Measurements from ENCODE around the gene PRR7. TPM values are rescaled to one million over a fixed set of nuclear protein-coding genes. Genes with fewer than 3 reads are reported as not detected.
A peak's percentile ranks its signal among the peaks of the same experiment; 100 is the strongest.

The PRR7 gene
- total RNA-seq, 4 donors from 2014 or later: 5.1 to 11.2 (median 7.5) TPM

DNA sequence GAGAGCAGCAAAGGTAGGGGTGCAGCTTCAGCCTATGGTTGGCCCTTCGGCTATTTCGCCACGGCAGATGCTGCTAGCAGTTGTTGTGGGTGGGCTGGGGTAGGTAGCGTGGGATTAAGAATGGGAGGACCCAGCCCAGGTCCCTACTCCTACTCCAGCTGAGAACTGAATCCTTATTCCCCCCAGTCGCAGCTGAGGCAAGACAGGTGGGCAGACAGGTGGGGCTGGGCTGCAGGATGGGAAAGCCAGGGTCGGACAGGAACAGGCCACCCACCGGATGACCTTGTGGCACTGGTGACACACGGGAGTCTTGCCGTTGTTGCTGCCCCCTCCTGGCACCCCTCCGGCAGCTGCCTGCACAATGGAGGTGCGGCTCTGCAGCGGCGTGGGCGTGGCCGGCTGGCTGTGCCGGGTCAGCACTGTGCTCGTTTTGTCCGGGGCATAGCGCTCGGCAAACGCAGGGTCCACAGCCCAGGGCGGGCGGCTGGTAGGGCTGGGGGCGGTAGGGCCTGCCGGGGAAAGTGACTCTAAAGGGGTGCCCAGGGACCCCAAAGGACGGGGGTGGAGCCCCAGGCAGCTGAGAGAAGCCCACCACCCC is 42.6 kb downstream of the PRR7 start:
- no peak overlapping the region for H3K4me3 ChIP-seq
- DNase-seq (ENCODE audit: low spot score in 2 of 2): no peak
- 56 to 61% methylated on average over 15 to 25 of the region's 26 CpGs for WGBS, 2 donors
- H3K9me3 ChIP-seq: no peaks in the 10 kb centered on the region
- TF ChIP-seq POLR2A (IDR thresholded peaks at IDR 0.05) (no peak), EP300 (IDR thresholded peaks at IDR 0.05) (no peak)
- TF ChIP-seq, protein P1, sequence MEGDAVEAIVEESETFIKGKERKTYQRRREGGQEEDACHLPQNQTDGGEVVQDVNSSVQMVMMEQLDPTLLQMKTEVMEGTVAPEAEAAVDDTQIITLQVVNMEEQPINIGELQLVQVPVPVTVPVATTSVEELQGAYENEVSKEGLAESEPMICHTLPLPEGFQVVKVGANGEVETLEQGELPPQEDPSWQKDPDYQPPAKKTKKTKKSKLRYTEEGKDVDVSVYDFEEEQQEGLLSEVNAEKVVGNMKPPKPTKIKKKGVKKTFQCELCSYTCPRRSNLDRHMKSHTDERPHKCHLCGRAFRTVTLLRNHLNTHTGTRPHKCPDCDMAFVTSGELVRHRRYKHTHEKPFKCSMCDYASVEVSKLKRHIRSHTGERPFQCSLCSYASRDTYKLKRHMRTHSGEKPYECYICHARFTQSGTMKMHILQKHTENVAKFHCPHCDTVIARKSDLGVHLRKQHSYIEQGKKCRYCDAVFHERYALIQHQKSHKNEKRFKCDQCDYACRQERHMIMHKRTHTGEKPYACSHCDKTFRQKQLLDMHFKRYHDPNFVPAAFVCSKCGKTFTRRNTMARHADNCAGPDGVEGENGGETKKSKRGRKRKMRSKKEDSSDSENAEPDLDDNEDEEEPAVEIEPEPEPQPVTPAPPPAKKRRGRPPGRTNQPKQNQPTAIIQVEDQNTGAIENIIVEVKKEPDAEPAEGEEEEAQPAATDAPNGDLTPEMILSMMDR (IDR thresholded peaks at IDR 0.05): peak in 1 of 5 experiments; percentile 7
- no peaks in the 10 kb centered on the region for H3K27me3 ChIP-seq
- peaks cover 0 to 66% (median 13%) of the 10 kb centered on the region in 4 donors for H3K4me1 ChIP-seq
- H3K36me3 ChIP-seq: peaks cover 0 to 81% (median 0%) of the 10 kb centered on the region in 3 donors
- H3K27ac ChIP-seq: peak overlapping the region in 3 of 4 donors; percentile 10 to 93 (median 65)

DNA sequence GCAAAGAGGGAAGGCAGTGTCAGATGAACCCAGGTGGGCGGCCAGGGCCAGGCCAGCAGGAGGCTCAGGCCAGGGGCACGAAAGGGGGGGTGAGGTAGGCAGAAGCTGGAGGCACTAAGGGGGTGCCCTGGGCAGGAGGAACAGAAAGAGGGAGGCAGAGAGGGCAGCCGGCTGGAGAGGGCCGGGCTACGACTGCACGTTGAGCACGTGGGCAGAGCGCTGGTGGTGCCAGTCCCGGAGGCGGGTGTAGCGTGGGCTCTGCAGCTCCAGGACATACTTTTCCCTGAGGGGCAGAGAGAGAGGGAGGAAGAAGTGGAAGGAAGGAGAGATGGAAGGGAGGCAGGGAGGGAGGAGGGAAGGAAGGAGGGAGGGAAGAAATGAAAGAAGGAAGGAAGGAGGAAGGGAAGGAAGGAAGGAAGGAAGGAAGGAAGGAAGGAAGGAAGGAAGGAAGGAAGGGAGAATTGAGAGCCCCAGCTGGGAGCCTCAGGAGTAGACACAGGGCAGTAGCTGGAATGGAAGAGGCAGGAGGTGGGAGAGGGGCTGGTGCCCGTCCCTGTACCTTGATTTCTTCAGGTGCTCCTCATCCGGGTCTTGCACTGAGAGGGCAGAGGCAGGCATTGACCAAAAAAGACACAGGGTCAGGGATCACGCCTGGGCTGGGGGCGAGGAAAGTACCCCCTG is 43.8 kb downstream of the PRR7 start:
- Histone ChIP-seq H3K9me3 (no peaks in the 10 kb centered on the region), H3K4me1 (peaks cover 0 to 66% (median 25%) of the 10 kb centered on the region in 4 donors), H3K4me3 (no peak overlapping the region), H3K36me3 (peaks cover 0 to 69% (median 0%) of the 10 kb centered on the region in 3 donors), H3K27ac (peak overlapping the region in 2 of 4 donors; percentile 65 to 93), H3K27me3 (no peaks in the 10 kb centered on the region)
- 60 to 77% methylated on average over 15 of the region's 15 CpGs for WGBS, 2 donors
- TF ChIP-seq POLR2A (IDR thresholded peaks at IDR 0.05): no peak
- TF ChIP-seq, protein P1 (IDR thresholded peaks at IDR 0.05): no peak
- TF ChIP-seq EP300 (IDR thresholded peaks at IDR 0.05): no peak
- DNase-seq (ENCODE audit: low spot score in 2 of 2): no peak

DNA sequence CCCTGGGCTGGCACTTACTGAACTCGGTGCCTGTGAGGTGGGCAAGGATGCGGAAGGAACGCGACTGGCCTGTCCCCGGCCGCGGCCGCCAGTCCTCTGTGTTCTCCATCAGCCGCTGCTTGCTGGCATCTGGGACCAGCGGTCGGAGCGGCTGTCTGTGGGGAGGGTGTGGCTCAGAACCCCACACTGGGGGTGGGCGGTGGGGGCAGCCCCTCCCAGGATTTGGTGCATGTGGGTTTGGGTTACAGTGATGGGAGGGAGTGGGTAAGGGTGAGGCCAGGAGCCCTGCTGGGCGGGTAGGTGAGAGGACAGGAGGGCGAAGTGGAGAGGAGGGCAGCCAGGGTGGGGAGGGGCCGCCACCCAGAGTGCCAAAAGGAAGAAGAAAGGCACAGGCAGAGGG is 44.4 kb downstream of the PRR7 start:
- Histone ChIP-seq H3K9me3 (no peaks in the 10 kb centered on the region), H3K36me3 (peaks cover 0 to 64% (median 0%) of the 10 kb centered on the region in 3 donors), H3K27ac (peak overlapping the region in 3 of 4 donors; percentile 34 to 93 (median 65)), H3K4me1 (peaks cover 0 to 71% (median 30%) of the 10 kb centered on the region in 4 donors), H3K27me3 (no peaks in the 10 kb centered on the region), H3K4me3 (no peak overlapping the region)
- DNase-seq (ENCODE audit: low spot score in 2 of 2): no peak
- 85 to 89% methylated on average over 16 of the region's 16 CpGs for WGBS, 2 donors
- no peak for TF ChIP-seq POLR2A (IDR thresholded peaks at IDR 0.05)
- no peak for TF ChIP-seq EP300 (IDR thresholded peaks at IDR 0.05)
- TF ChIP-seq, protein P1 (IDR thresholded peaks at IDR 0.05): no peak

DNA sequence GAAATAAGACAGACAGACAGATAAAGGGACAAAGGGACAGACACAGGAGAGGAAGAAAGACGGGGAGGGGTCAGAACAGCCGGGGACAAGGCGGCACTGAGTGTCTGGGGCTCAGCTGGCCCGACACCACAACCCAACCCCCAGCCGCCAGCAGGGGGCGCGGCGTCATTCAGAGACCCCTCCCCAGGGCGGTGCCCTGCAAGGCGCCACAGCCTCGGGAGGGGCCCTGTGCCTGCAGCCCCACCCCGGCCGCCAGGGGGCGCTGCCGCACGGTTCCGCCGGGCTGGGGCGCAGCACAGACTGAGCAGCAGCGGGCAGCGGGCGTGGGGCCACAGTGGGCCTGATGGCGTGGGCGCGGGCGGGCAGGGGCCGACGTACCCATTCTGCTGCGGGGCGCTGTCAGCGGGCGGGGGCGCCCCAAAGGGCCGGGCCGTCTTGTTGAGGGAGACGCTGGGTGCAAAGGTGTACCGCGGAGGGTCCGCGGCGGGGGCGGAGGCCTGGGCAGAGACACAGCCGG is 44.9 kb downstream of the PRR7 start:
- Histone ChIP-seq H3K9me3 (no peaks in the 10 kb centered on the region), H3K4me1 (peaks cover 0 to 76% (median 35%) of the 10 kb centered on the region in 4 donors), H3K27ac (peak overlapping the region in 3 of 4 donors; percentile 34 to 93 (median 48)), H3K4me3 (no peak overlapping the region), H3K36me3 (peaks cover 0 to 59% (median 0%) of the 10 kb centered on the region in 3 donors), H3K27me3 (no peaks in the 10 kb centered on the region)
- DNase-seq (ENCODE audit: low spot score in 2 of 2): no peak
- no peak for TF ChIP-seq POLR2A (IDR thresholded peaks at IDR 0.05)
- TF ChIP-seq EP300 (IDR thresholded peaks at IDR 0.05): no peak
- TF ChIP-seq, protein P1 (IDR thresholded peaks at IDR 0.05): peak; percentile 45 to 86 (median 73)
- WGBS, 2 donors: 58 to 62% methylated on average over 23 to 43 of the region's 43 CpGs
